GM23338 (cell line): ENCODE results near the gene LRRC3. TPM values are rescaled to one million over a fixed set of nuclear protein-coding genes. Genes with fewer than 3 reads are reported as not detected.

Experiments
- EZH2 ChIP-seq: fragments of 200-600 bp; sonication (generic); IDR thresholded peaks from one replicate; pipeline ENCODE4 v1.8.0; 2017; ENCODE audit warnings: antibody characterized with exemption, mild to moderate bottlenecking, low read depth; ENCODE audit not compliant: unreplicated experiment
- EZH2phosphoT487 ChIP-seq: fragments of 200-600 bp; sonication (generic); IDR thresholded peaks from one replicate; pipeline ENCODE4 v1.8.1; 2018; ENCODE audit warnings: antibody characterized with exemption; ENCODE audit not compliant: unreplicated experiment
- POLR2AphosphoS5 ChIP-seq: IDR thresholded peaks from 2 replicates; pipeline ENCODE4 v1.6.1; 2016; ENCODE audit warnings: antibody characterized with exemption, low read depth
- REST ChIP-seq: IDR thresholded peaks from one replicate; pipeline ENCODE4 v1.6.1; 2018; ENCODE audit warnings: antibody characterized with exemption; ENCODE audit not compliant: unreplicated experiment
- STAT1 ChIP-seq: IDR thresholded peaks from one replicate; pipeline ENCODE4 v1.6.1; 2016; ENCODE audit warnings: antibody characterized with exemption; ENCODE audit not compliant: unreplicated experiment
- ZNF114 ChIP-seq: fragments of 250-450 bp; sonication (Bioruptor Pico); IDR thresholded peaks from 2 replicates; pipeline ENCODE4 v1.5.0; 2020; ENCODE audit warnings: mild to moderate bottlenecking, moderate library complexity
- ZNF331 ChIP-seq: fragments of 250-450 bp; sonication (Bioruptor Pico); IDR thresholded peaks from 2 replicates; pipeline ENCODE4 v1.5.0; 2020; ENCODE audit warnings: low read depth, mild to moderate bottlenecking, moderate library complexity
- polyA plus RNA-seq: library from polyadenylated mRNA; unstranded; fragments of >200 nt; fragmentation: Nextera tagmentation; extraction: Ambion mirVana; gene quantifications from 2 replicates; pipeline ENCODE4 v1.2.1, GENCODE V29; 2016
- total RNA-seq: library from RNA; depleted of rRNA; stranded (reverse); fragments of >200 nt; shearing (Covaris generic); gene quantifications from 2 replicates; pipeline ENCODE4 v1.2.3, GENCODE V29; 2014
- TF ChIP-seq, protein P1 (sequence below): fragments of 250-450 bp; sonication (Bioruptor Pico); IDR thresholded peaks from 2 replicates; pipeline ENCODE4 v1.5.0; 2020; ENCODE audit warnings: mild to moderate bottlenecking, moderate library complexity
- TF ChIP-seq, protein P2 (sequence below): IDR thresholded peaks from 2 replicates; pipeline ENCODE4 v1.6.1; 2016; ENCODE audit warnings: antibody characterized with exemption

LRRC3 gene
- total and polyA plus RNA-seq, 2 experiments from 2014 or later, result 0.95 to 6.8 TPM

DNA sequence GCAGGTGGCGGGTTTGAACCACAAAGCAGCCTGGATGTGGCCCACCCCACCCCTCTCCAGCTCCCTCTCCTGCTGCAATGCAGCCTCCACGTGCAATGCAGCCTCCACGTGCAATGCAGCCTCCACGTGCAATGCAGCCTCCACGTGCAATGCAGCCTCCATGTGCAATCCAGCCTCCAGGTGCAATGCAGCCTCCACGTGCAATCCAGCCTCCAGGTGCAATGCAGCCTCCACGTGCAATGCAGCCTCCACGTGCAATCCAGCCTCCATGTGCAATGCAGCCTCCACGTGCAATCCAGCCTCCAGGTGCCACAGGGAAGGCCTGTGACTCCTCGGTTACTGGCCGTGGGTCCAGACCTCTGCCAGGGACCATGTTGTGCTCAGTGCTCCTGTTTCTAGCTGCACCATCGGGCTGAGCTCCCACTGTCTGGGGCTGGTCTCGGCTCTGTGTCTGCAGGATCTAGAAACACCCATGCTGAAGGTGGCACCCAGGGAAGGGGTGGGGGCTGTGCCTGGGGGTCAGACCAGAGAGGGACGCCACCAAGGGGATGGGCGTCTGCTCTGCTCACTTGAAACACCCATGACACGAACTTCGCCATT, 11.9 kb upstream of the LRRC3 start (continued):
- TF ChIP-seq, protein P1, sequence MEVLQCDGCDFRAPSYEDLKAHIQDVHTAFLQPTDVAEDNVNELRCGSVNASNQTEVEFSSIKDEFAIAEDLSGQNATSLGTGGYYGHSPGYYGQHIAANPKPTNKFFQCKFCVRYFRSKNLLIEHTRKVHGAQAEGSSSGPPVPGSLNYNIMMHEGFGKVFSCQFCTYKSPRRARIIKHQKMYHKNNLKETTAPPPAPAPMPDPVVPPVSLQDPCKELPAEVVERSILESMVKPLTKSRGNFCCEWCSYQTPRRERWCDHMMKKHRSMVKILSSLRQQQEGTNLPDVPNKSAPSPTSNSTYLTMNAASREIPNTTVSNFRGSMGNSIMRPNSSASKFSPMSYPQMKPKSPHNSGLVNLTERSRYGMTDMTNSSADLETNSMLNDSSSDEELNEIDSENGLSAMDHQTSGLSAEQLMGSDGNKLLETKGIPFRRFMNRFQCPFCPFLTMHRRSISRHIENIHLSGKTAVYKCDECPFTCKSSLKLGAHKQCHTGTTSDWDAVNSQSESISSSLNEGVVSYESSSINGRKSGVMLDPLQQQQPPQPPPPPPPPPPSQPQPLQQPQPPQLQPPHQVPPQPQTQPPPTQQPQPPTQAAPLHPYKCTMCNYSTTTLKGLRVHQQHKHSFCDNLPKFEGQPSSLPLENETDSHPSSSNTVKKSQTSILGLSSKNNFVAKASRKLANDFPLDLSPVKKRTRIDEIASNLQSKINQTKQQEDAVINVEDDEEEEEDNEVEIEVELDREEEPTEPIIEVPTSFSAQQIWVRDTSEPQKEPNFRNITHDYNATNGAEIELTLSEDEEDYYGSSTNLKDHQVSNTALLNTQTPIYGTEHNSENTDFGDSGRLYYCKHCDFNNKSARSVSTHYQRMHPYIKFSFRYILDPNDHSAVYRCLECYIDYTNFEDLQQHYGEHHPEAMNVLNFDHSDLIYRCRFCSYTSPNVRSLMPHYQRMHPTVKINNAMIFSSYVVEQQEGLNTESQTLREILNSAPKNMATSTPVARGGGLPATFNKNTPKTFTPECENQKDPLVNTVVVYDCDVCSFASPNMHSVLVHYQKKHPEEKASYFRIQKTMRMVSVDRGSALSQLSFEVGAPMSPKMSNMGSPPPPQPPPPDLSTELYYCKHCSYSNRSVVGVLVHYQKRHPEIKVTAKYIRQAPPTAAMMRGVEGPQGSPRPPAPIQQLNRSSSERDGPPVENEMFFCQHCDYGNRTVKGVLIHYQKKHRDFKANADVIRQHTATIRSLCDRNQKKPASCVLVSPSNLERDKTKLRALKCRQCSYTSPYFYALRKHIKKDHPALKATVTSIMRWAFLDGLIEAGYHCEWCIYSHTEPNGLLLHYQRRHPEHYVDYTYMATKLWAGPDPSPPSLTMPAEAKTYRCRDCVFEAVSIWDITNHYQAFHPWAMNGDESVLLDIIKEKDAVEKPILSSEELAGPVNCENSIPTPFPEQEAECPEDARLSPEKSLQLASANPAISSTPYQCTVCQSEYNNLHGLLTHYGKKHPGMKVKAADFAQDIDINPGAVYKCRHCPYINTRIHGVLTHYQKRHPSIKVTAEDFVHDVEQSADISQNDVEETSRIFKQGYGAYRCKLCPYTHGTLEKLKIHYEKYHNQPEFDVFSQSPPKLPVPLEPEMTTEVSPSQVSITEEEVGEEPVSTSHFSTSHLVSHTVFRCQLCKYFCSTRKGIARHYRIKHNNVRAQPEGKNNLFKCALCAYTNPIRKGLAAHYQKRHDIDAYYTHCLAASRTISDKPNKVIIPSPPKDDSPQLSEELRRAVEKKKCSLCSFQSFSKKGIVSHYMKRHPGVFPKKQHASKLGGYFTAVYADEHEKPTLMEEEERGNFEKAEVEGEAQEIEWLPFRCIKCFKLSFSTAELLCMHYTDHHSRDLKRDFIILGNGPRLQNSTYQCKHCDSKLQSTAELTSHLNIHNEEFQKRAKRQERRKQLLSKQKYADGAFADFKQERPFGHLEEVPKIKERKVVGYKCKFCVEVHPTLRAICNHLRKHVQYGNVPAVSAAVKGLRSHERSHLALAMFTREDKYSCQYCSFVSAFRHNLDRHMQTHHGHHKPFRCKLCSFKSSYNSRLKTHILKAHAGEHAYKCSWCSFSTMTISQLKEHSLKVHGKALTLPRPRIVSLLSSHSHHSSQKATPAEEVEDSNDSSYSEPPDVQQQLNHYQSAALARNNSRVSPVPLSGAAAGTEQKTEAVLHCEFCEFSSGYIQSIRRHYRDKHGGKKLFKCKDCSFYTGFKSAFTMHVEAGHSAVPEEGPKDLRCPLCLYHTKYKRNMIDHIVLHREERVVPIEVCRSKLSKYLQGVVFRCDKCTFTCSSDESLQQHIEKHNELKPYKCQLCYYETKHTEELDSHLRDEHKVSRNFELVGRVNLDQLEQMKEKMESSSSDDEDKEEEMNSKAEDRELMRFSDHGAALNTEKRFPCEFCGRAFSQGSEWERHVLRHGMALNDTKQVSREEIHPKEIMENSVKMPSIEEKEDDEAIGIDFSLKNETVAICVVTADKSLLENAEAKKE (CRISPR knock-in tag), result no peak
- no peak for TF ChIP-seq STAT1
- TF ChIP-seq EZH2phosphoT487, result no peak
- no peak for TF ChIP-seq REST
- TF ChIP-seq, protein P2, sequence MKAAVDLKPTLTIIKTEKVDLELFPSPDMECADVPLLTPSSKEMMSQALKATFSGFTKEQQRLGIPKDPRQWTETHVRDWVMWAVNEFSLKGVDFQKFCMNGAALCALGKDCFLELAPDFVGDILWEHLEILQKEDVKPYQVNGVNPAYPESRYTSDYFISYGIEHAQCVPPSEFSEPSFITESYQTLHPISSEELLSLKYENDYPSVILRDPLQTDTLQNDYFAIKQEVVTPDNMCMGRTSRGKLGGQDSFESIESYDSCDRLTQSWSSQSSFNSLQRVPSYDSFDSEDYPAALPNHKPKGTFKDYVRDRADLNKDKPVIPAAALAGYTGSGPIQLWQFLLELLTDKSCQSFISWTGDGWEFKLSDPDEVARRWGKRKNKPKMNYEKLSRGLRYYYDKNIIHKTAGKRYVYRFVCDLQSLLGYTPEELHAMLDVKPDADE, result no peak
- no peak for TF ChIP-seq ZNF114
- no peak for TF ChIP-seq ZNF331 (CRISPR knock-in tag)
- no peak for TF ChIP-seq POLR2AphosphoS5
- TF ChIP-seq EZH2, result no peak
